NCI-H345 treated with DMSO at 0.1 percent for 48 hours (cell line): ENCODE measurements around the gene EVI2A.
"Not testable (repeated sequence)": the region's sequence is repeated elsewhere in the genome, so short reads cannot be mapped to it uniquely, and the experiment has no call there.

Source experiments
- DNase-seq: peaks from one replicate; lab custom pipeline; 2025; ENCODE audit not compliant: unreplicated experiment; lab: John Stamatoyannopoulos, UW

EVI2A gene

DNA sequence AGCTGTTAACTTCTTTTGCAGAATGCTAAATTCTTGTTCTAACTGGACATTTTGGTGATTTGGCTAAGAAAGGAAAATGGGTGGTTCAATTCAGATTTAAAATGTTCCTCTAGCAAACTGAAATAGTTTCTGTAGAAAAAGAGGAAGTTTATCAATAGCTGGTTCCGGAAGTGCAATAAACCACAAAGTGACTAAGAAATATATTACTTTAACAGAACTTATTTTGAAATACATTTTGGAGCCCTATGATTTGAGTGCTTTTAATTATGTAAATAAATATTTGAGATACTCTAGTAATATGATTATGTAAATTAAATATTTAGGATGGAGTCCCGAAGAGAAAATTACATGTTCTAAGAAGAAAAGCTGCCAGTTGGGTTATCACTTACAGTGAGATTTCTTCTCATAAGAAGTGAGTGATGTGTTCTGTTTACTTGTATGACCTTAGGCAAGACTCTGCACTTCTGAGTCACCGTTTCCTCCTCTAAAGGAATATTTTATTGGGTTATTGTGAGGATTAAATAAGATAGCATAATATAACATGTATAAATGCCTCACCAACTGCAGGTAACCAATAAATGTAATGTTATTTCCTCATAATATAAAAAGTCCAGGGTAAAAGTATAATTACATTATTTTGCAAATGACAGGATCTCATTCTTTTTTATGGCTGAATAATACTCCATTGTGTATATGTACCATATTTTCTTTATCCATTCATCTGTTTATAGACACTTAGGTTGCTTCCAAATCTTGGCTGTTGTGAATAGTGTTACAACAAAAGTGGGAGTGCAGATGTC lies 7.2 kb downstream of the EVI2A start, which contains the start of gene EVI2B:
Gene EVI2B, minus strand, starts transcription at position 73 of the 800 bp plus-strand sequence. CDS start 8,445 bp downstream, outside the sequence.
- DNase-seq: no peak

DNA sequence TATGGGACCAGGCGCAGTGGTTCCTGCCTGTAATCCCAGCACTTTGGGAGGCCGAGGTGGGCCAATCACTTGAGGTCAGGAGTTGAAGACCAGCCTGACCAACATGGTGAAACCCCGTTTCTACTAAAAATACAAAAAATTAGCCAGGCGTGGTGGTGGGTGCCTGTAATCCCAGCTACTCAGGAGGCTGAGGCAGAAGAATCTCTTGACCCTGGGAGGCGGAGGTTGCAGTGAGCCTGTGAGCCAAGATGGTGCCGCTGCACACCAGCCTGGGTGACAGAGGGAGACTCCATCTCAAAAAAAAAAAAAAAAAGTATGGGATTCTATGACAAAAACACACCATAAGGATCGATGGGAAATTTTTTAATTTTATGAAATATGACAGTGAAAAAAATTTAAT lies 9.2 kb downstream of the EVI2A start:
- not testable (repeated sequence) for DNase-seq

DNA sequence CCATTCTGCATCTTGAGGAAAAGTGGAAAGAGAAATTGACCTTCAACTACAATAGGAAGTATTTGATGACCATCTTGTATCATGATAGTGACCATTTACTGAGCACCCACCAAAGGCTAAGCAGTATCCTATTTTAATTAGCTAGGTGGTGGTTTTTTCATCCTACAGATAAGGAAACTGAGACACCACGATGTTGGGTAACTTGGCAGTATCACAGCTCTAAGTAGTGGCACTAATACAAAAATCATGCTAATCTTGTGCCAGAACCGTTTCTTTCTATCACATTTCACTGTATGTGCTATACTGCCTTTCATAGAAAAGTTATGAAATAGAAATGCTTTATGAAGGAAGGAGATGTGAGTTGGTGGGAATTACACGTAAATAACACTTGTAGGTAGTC lies 9.9 kb downstream of the EVI2A start:
- no peak for DNase-seq

DNA sequence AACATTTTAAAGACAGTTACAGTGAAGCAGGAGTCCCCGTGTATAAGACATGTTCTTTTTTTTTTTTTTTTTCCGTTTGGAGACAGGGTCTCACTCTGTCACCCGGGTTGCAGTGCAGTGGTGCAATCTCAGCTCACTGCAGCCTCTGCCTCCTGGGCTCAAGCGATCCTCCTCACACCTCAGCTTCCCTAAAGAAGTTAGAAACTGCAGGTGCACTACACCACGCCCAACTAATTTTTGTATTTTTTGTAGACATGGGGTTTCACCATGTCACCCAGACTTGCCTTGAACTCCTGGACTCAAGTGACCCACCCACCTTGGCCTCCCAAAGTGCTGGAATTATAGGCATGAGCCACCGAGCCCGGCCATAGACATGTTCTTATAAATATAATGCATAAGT lies 10.5 kb downstream of the EVI2A start:
- no peak for DNase-seq

DNA sequence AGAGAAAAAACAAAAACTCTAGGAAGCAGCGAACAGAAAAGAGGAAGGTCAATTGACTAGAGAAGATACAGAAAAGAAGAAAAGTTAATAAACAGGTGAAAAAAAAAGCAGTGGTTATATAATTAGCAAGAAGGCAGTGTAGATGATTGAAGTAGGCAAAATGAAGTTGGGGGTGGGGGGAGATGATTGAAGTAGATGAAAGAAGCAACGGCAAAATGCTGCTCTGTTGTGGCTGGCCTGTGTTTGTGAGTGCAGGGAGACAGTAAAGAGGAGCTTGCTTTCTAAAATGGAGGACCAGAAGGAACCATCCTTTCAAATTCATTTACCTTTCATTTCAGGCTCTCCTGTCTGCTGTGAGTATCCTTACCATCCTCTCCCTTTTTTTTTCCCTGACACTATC lies 11.2 kb downstream of the EVI2A start:
- no peak for DNase-seq

DNA sequence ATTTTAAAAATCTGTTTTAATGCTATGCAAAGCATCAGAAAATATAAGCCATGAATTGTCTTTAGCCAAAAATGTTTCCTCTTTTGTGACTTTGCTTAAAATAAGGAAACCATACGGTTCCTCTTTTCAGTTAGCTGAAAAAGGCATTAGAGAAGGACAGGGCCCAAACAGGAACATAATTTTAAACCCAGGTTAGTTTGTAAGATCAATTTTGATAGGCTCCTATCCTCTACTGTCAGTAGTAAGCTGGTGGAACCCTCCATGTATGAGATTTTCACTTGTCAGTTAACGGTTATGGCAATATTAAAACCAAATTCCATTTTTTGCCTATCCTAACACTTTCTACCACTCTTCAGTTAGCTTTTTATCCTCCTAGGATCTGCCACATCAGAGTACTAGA lies 11.9 kb downstream of the EVI2A start:
- no peak for DNase-seq

DNA sequence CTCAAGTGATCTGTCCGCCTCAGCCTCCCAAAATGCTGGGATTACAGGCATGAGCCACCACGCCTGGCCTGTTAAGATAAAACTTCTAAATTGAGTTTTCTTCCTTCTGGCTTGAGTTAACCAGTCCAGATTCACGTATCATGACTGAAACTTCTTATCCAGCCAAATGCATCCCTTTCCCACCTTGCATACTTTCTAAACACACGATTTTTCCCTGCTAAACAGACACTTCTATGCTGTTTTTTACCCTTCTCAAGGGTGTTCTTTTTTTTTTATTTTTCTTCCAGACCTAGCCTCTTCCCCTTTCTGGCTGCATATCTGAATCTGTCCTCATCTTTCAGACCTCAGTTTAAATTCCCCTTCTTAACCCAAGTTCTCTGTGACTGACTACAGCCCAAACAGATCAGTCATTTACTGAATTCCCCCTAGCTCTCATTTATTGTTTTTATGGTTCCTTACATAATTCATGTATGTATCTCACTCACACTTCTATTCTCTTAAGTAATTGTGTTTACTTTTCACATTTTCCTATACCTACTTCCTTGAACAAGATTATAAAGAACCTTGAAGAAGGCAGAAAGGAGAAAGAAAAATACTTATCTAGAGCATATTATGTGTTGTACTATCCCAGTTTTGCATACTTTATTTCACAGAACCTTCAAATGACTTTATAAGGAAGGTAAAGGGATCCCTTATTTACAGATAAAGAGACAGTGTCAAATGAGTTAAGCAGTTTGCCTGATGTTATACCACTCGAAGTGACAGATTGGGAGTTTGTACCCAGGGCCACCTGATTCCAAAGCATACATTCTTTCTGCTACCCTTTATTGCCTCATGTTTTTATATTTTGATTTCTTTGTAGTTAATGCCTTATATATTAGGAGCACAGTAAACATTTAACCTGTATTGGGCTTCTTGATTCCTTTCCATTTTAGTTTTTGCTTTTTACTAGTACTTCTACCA lies 12.8 kb downstream of the EVI2A start:
- no peak for DNase-seq

DNA sequence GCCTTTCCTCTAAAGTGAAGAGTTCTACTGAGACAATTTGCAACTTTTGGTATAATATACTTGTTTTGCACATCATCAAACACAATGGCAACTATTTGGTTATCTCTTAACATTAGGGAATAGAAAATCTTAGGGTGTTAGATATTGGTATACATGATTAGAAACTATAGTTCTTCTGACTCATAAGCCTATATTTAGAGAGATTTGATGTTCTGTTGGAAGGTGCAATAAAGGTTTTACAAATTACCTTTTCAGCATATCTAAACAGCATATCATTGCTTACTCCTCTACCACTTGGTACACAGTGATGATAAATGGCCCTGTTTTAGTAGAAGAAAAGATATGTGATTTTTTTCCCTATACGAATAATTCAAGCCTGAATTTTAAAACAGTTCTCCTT lies 13.8 kb downstream of the EVI2A start:
- no peak for DNase-seq

DNA sequence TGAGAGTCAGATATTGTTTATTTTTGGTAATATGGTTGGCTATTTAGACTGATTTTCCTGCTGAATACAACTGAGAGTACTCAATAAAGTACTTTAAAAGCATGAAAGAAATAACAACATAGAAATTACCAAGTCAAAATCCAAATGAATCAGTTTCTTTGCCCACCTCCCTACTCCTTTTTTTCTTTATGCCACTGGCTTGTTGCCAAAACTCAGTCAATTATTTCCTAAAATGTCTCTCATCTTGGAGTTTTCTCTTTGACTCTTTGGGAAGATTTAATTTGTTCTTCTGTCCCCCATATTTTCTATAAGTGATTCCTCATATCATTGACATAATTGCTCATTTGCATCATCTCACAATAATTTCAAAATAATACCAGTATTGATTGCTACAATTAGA lies 21.8 kb downstream of the EVI2A start:
- DNase-seq: no peak

DNA sequence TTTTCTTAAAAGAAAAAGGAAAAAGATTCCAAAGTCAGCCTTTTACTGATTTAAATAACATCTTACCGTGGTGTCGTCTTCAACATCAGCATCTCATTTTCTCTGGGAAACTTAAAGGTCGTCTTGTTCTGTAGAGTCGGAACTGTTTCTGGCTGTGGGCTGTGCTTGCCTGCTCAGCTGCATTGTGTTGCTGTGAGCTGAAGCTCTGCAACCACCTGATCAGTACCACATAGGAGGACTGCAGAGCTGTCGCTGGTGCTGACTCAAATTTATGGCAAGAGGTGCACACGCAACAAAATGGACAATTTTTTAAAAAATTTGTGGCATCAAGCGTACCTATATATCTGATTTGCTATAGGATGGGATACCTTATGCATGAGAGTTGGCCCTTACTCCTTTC lies 24.3 kb downstream of the EVI2A start, which contains the start of gene OMG:
Gene OMG, minus strand, starts transcription at position 150 of the 400 bp plus-strand sequence. CDS start 908 bp downstream, outside the sequence.
- DNase-seq: no peak

DNA sequence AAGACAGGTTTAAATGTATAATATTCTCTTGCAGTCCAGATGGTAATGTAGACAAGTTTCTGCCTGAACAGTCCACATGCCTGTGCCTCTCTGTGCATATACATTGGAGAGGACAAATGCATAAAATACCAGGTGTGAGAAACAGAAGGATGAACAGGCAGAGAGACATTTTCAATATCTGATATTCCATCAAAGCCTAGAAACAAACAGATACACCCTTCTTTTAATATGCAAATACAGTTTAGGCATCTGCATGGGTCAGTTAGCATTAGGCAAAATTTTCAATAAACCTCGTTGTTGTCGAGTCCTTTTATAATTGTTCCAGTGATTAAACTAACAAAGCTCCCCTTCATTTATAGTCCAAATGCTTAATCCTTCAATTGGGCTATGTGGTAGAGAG lies 25.3 kb downstream of the EVI2A start:
- DNase-seq: no peak

DNA sequence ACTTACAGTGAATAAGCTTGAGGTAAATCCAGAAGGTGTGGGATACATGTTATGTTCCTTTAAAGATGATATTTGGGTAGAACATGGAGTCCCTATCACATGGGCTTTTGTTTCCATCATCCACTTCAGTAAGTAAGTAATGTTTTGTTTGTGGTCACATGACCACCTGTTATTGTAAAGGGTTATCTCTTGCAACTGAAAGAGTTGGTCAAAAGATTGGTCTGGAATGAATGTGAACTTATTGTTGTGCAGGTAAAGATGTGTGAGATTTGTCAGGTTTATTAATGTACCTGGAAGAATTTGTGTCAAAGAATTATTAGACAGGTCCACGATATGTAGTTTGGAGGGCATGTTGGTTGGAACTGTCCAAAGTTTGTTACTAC lies 25.9 kb downstream of the EVI2A start:
- DNase-seq: no peak

DNA sequence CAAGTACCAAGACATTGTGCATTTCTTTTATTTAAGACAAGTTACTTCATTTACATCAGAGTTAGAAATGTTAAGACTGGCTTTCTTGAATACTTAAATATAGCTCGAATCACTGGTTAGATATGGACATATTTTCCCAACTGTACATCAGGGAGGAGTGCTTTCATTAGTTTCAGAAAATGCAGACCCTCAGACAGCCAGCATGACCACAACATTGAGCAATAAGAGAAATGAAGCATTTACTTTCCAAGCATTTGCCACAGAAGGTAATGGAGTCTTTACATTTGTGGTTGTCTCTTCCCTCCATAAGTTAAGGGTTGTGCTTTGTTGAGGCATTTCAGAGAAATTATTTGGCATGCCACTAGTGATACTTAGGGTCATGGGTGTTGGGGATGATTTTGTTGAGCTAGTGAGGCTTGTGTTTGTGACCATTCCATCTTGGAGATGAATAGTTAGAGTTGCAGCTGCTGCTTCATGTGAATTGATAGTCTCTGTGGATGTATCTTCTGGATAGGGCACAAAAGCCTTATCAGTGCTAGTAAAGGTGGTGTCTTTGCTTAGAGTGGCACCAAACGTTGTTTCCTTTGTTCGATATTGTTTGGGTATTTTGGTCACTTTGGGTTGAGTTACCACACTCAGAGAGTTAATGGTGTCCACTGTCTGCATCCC lies 26.5 kb downstream of the EVI2A start:
- DNase-seq: no peak

DNA sequence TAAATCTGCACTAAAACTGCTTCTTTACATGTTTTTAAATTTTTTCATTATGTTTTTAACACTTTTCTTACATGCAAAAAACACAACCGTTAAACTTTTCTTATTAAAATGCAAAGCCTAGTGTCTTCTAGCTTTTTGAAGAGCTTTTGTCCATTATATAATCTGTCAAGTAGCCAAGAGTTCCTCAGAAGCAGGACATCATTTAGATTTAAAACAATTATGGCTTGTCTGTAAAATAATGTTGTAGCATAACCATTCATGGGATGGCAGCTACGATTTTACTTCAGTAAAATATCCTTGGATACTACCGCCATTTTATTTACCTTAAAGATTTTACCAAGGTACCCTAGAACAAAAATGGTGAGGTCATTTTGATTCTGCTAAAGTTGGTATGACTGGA lies 27.2 kb downstream of the EVI2A start:
- no peak for DNase-seq

DNA sequence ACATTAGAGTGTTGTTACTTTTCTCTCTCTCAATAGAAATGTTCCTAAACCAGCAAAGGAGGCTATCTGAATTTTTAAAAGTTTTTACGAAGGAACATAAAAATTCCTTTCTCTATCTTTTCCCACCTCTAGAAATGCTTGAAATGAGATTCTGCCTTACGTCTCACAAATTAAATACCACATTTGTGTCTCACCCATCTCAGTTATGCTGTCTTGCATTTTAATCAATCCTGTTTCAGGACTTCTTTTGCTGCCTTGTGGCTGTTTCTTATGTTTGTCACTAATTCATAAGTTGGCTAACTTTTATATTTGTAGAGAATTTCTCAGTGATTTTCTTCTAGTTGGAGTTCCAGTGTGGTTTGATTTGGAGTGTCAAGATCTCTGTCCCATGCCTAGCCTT lies 27.8 kb downstream of the EVI2A start:
- no peak for DNase-seq

DNA sequence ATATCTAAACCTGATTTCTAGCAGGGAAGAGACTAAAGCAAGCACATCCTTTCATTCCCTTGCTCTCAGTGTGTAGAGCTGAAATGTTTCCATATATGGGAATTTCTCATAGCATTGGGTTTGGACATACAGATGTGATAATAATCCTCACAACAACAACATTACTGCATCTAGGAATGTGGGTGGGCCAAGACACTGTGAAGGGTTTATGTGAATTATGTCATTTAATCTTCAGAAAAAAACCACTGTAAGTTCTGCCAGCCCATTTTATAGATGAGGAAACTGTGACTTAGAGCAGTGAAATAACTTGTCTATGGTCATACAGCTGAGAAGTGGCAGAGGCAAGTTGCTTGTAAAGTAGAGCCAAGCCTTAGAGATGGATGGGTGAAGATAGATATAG lies 29.6 kb downstream of the EVI2A start:
- DNase-seq: no peak

DNA sequence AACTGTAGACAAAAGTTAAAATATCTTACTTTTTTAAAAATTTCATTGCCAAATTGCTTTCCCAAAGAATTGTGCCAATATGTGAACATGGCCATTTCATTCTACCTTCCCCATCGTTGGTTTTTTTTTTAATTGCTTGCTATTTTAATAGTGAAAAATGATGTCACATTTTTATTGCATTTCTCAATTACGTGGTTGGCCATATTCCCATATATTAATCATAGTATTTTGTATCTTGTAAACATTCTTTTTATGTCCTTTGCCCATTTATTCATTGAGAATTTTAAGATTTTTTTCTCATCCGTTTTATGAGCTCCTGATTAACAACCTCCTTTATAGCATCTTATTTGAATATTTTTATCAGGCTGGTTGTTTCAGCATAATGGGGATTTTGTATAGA lies 31.6 kb downstream of the EVI2A start:
- DNase-seq: no peak

DNA sequence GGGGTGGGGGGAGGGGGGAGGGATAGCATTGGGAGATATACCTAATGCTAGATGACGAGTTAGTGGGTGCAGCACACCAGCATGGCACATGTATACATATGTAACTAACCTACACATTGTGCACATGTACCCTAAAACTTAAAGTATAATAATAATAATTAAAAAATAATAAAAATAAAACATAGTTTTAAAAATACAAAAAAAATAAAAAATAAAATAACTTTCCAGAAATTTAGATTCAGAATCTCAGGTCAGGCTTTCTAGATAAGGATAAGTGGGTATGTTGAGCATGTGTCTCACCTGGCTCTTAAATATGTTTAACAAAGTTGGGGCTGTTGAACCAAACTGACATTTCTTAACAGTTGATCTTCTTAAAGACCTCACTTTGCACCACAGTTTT lies 33.5 kb downstream of the EVI2A start:
- not testable (repeated sequence) for DNase-seq

DNA sequence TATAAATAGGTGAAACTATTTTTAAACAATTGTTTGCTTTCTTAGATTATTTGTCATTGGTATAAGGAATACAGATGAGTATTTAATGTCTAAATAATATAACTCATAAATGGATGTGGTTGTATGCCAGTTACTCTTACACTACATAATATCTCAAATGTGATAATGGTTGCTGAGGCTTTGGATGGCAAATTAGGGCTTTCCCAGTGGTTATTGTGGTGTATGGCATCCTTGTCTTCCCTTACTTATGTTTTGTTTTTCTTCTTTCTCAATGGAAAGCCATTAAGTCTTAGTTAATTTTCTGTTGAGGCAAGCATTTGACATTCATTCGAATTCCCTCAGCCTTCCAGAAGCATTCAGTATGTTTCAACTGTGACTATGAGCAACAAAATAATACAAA lies 34.8 kb downstream of the EVI2A start:
- no peak for DNase-seq

DNA sequence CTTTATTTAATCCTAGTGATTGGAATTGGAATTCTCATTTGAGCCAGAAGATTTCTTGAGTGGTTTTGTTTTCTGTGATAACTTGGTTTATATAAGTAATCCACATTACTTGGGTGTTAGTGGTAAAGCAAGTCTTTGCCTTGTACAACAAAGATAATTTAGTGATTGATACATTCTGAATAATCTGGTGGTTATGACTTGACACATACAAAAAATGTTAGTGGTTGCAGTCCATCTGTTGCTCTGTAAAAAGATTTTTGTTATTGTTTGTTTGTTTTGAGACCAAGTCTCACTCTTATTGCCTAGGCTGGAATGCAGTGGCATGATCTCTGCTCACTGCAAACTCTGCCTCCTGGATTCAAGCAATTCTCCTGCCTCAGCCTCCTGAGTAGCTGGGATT lies 37.6 kb downstream of the EVI2A start:
- DNase-seq: no peak

DNA sequence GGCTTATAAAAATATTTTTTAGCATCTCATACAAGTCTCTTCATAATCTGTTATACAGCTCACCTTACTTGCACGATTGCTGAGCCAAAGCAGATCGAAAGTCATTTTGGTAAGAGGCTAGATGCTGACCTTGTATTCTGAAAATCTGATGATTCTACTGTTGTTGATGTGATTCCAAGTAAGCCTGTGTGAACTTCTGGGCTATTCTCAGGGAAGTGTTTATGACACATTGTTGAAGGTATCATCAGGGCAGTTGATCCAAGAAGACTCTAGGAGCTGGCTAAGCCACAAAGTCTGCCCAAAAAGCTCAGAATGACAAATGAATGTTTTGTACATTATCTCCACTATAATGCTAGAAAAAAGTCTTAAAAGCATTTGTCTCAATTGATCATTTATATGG lies 40.4 kb downstream of the EVI2A start:
- no peak for DNase-seq
